ENCODE results near the gene CREBRF. TPM values are rescaled to one million over a fixed set of nuclear protein-coding genes. Genes with fewer than 3 reads are reported as not detected.
"Not testable (repeated sequence)": the region's sequence is repeated elsewhere in the genome, so short reads cannot be mapped to it uniquely, and the experiment has no call there.

CREBRF gene
- polyA plus RNA-seq, 3 donors, result 23.1 to 27.6 (median 23.6) TPM

DNA sequence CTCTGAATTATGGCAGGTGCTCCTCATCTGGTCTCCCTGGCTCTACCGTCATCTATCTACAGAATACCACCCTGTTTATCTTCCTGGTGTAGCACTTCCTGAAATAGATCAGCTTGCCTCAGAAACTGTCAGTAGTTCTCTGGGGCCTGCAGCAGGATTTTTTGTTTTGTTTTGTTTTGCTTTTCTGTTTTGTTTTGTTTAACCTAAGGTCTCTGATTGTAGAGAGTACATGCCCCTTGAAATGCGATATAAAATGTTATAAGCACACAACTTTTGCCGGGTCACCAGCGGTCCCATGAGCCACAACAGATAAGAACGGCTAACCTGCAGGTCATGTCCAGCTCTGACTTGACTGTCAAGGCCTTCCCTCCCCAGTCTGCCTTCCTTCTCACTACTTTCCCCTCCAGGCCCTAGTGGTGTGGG, 26.6 kb upstream of the CREBRF start:
- H2AFZ ChIP-seq (ENCODE audit: insufficient read depth, low read depth, low read length, poor library complexity, severe bottlenecking), result peak overlapping the region; percentile 46
- H3K4me2 ChIP-seq (replicated peaks; ENCODE audit: extremely low read depth, low read length, poor library complexity, severe bottlenecking), result peak overlapping the region; percentile 55
- TF ChIP-seq, protein P1, sequence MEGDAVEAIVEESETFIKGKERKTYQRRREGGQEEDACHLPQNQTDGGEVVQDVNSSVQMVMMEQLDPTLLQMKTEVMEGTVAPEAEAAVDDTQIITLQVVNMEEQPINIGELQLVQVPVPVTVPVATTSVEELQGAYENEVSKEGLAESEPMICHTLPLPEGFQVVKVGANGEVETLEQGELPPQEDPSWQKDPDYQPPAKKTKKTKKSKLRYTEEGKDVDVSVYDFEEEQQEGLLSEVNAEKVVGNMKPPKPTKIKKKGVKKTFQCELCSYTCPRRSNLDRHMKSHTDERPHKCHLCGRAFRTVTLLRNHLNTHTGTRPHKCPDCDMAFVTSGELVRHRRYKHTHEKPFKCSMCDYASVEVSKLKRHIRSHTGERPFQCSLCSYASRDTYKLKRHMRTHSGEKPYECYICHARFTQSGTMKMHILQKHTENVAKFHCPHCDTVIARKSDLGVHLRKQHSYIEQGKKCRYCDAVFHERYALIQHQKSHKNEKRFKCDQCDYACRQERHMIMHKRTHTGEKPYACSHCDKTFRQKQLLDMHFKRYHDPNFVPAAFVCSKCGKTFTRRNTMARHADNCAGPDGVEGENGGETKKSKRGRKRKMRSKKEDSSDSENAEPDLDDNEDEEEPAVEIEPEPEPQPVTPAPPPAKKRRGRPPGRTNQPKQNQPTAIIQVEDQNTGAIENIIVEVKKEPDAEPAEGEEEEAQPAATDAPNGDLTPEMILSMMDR (IDR thresholded peaks at IDR 0.05), result no peak
- H3K4me1 ChIP-seq (ENCODE audit: control insufficient read depth in 1 of 2, insufficient read depth in 2 of 2, low read length in 2 of 2), result peaks cover 27 to 32% of the 10 kb centered on the region in 2 donors
- H3K27me3 Mint-ChIP-seq (ENCODE audit: low read depth in 3 of 3), result no peaks in the 10 kb centered on the region
- H3K9me3 Mint-ChIP-seq, result no peaks in the 10 kb centered on the region
- H3K27ac ChIP-seq (ENCODE audit: low read depth in 1 of 2, low read length in 2 of 2), result peak overlapping the region; percentile 46 to 81
- H4K20me1 ChIP-seq (ENCODE audit: insufficient read depth, low read length), result peaks cover 71% of the 10 kb centered on the region
- H3K9me3 ChIP-seq (replicated peaks in 1 of 2; ENCODE audit: control insufficient read depth in 1 of 2, insufficient read depth in 1 of 2, low read length in 2 of 2), result no peaks in the 10 kb centered on the region
- intact Hi-C loops (cut with micrococcal nuclease), result no loop called here
- peaks cover 15 to 30% of the 10 kb centered on the region in 2 donors for H3K36me3 Mint-ChIP-seq
- peak overlapping the region in 1 of 3 experiments; percentile 27 for H3K4me3 ChIP-seq (replicated peaks in 1 of 3; ENCODE audit: low read depth in 2 of 3, low read length in 3 of 3)
- peaks cover 27% of the 10 kb centered on the region for H3K4me1 Mint-ChIP-seq
- H3K4me3 Mint-ChIP-seq, result no peak overlapping the region
- H3K79me2 ChIP-seq (ENCODE audit: insufficient read depth, low read length), result peaks cover 98% of the 10 kb centered on the region
- WGBS (ENCODE audit: insufficient coverage), result 11% methylated on average over 5 of the region's 5 CpGs
- H3K9ac ChIP-seq (ENCODE audit: insufficient read depth, low read length, poor library complexity, severe bottlenecking), result peak overlapping the region; percentile 23
- H3K27ac Mint-ChIP-seq, result no peak overlapping the region
- H3K36me3 ChIP-seq (replicated peaks in 1 of 2; ENCODE audit: control insufficient read depth in 1 of 2, insufficient read depth in 2 of 2, low read length in 2 of 2), result peaks cover 9 to 28% of the 10 kb centered on the region in 2 donors
- peak in 2 of 3 donors; percentile 13 to 20 for DNase-seq
- H3K27me3 ChIP-seq (ENCODE audit: control insufficient read depth in 2 of 2, insufficient read depth in 2 of 2, low read length in 2 of 2), result no peaks in the 10 kb centered on the region

GRCh38 chr5:173032096-173032495, 24.1 kb upstream of the CREBRF start:
- Histone ChIP-seq H4K20me1 (ENCODE audit: insufficient read depth, low read length) (peaks cover 53% of the 10 kb centered on the region), H3K36me3 (replicated peaks in 1 of 2; ENCODE audit: control insufficient read depth in 1 of 2, insufficient read depth in 2 of 2, low read length in 2 of 2) (peaks cover 5 to 20% of the 10 kb centered on the region in 2 donors), H3K79me2 (ENCODE audit: insufficient read depth, low read length) (peaks cover 82% of the 10 kb centered on the region), H3K4me1 (ENCODE audit: control insufficient read depth in 1 of 2, insufficient read depth in 2 of 2, low read length in 2 of 2) (peaks cover 53 to 58% of the 10 kb centered on the region in 2 donors), H3K27ac (ENCODE audit: low read depth in 1 of 2, low read length in 2 of 2) (peak overlapping the region in 1 of 2 donors; percentile 85)
- intact Hi-C loops (cut with micrococcal nuclease); H3K9me3 ChIP-seq (replicated peaks in 1 of 2; ENCODE audit: control insufficient read depth in 1 of 2, insufficient read depth in 1 of 2, low read length in 2 of 2); H3K4me2 ChIP-seq (replicated peaks; ENCODE audit: extremely low read depth, low read length, poor library complexity, severe bottlenecking); H3K27ac Mint-ChIP-seq; H3K4me3 ChIP-seq (replicated peaks in 1 of 3; ENCODE audit: low read depth in 2 of 3, low read length in 3 of 3); H3K27me3 ChIP-seq (ENCODE audit: control insufficient read depth in 2 of 2, insufficient read depth in 2 of 2, low read length in 2 of 2); H3K27me3 Mint-ChIP-seq (ENCODE audit: low read depth in 3 of 3); H3K9me3 Mint-ChIP-seq; H2AFZ ChIP-seq (ENCODE audit: insufficient read depth, low read depth, low read length, poor library complexity, severe bottlenecking); H3K9ac ChIP-seq (ENCODE audit: insufficient read depth, low read length, poor library complexity, severe bottlenecking); H3K4me3 Mint-ChIP-seq; DNase-seq: not testable (repeated sequence)
- H3K4me1 Mint-ChIP-seq, result peaks cover 48% of the 10 kb centered on the region
- no CpG with 5 or more reads among the region's 3 CpGs for WGBS (ENCODE audit: insufficient coverage)
- H3K36me3 Mint-ChIP-seq, result peaks cover 16 to 34% of the 10 kb centered on the region in 2 donors

Measured in CD14-positive monocyte (primary cell).